Measurements from ENCODE around the gene TXK. TPM values are rescaled to one million over a fixed set of nuclear protein-coding genes. Genes with fewer than 3 reads are reported as not detected.

Gene TXK
- total and polyA plus RNA-seq, 3 donors from 2014 or later, result 3.1 to 5.9 (median 3.6) TPM

GRCh38 chr4:48049483-48049882 is 84.6 kb downstream of the TXK start:
- Histone ChIP-seq H3K27ac (no peak overlapping the region), H3K36me3 (ENCODE audit: low read depth, missing control alignments) (no peaks in the 10 kb centered on the region), H3K9me3 (no peaks in the 10 kb centered on the region), H3K4me1 (no peaks in the 10 kb centered on the region), H3K4me3 (no peak overlapping the region), H3K27me3 (no peaks in the 10 kb centered on the region)
- TF ChIP-seq CTCF (IDR thresholded peaks at IDR 0.05) (no peak), POLR2A (IDR thresholded peaks at IDR 0.05) (no peak)
- DNase-seq, result no peak
- intact Hi-C loops (cut with DNase I; ENCODE audit: low total_unique reads), result no loop called here
- 77 to 88% methylated on average over 8 of the region's 8 CpGs for WGBS, 2 donors

- H3K27ac ChIP-seq, result no peak overlapping the region
- WGBS, 2 donors, result 78 to 80% methylated on average over 1 of the region's 1 CpG
- intact Hi-C loops (cut with DNase I; ENCODE audit: low total_unique reads), result no loop called here
- H3K36me3 ChIP-seq (ENCODE audit: low read depth, missing control alignments), result no peaks in the 10 kb centered on the region
- no peak overlapping the region for H3K4me3 ChIP-seq
- TF ChIP-seq CTCF (IDR thresholded peaks at IDR 0.05) (no peak), POLR2A (IDR thresholded peaks at IDR 0.05) (no peak)
- no peak for DNase-seq
- H3K27me3 ChIP-seq, result no peaks in the 10 kb centered on the region
- H3K9me3 ChIP-seq, result no peaks in the 10 kb centered on the region
- H3K4me1 ChIP-seq, result no peaks in the 10 kb centered on the region
Observed at GRCh38 chr4:48047896-48048295, 86.2 kb downstream of the TXK start.

GRCh38 chr4:48047421-48047844 is 86.6 kb downstream of the TXK start:
- H3K4me3 ChIP-seq, result no peak overlapping the region
- TF ChIP-seq POLR2A (IDR thresholded peaks at IDR 0.05), result no peak
- no peak for TF ChIP-seq CTCF (IDR thresholded peaks at IDR 0.05)
- H3K4me1 ChIP-seq, result no peaks in the 10 kb centered on the region
- no peak for DNase-seq
- H3K27ac ChIP-seq, result no peak overlapping the region
- intact Hi-C loops (cut with DNase I; ENCODE audit: low total_unique reads), result no loop called here
- H3K27me3 ChIP-seq, result no peaks in the 10 kb centered on the region
- no peaks in the 10 kb centered on the region for H3K36me3 ChIP-seq (ENCODE audit: low read depth, missing control alignments)
- no peaks in the 10 kb centered on the region for H3K9me3 ChIP-seq
- 47 to 63% methylated on average over 3 of the region's 3 CpGs for WGBS, 2 donors

- TF ChIP-seq CTCF (IDR thresholded peaks at IDR 0.05), result no peak
- TF ChIP-seq POLR2A (IDR thresholded peaks at IDR 0.05), result no peak
- WGBS, 2 donors, result 68 to 80% methylated on average over 3 of the region's 3 CpGs
- H3K9me3 ChIP-seq, result no peaks in the 10 kb centered on the region
- no peak for DNase-seq
- no peak overlapping the region for H3K27ac ChIP-seq
- H3K36me3 ChIP-seq (ENCODE audit: low read depth, missing control alignments), result no peaks in the 10 kb centered on the region
- no peaks in the 10 kb centered on the region for H3K4me1 ChIP-seq
- no peaks in the 10 kb centered on the region for H3K27me3 ChIP-seq
- no peak overlapping the region for H3K4me3 ChIP-seq
- intact Hi-C loops (cut with DNase I; ENCODE audit: low total_unique reads), result no loop called here
Observed at GRCh38 chr4:48046059-48046458, 88.0 kb downstream of the TXK start.

GRCh38 chr4:48044298-48044697 is 89.8 kb downstream of the TXK start:
- intact Hi-C loops (cut with DNase I; ENCODE audit: low total_unique reads), result no loop called here
- no peak for DNase-seq
- 80 to 94% methylated on average over 2 of the region's 2 CpGs for WGBS, 2 donors

More at GRCh38 chr4:48044298-48044697, 89.8 kb downstream of the TXK start:
- H3K27me3 ChIP-seq, result no peaks in the 10 kb centered on the region
- no peak overlapping the region for H3K27ac ChIP-seq
- H3K4me1 ChIP-seq, result no peaks in the 10 kb centered on the region
- no peak overlapping the region for H3K4me3 ChIP-seq
- H3K36me3 ChIP-seq (ENCODE audit: low read depth, missing control alignments), result no peaks in the 10 kb centered on the region
- TF ChIP-seq POLR2A (IDR thresholded peaks at IDR 0.05) (no peak), CTCF (IDR thresholded peaks at IDR 0.05) (no peak)
- H3K9me3 ChIP-seq, result no peaks in the 10 kb centered on the region
